ENCODE measurements around the gene FLYWCH2. TPM values are rescaled to one million over a fixed set of nuclear protein-coding genes. Genes with fewer than 3 reads are reported as not detected.

The FLYWCH2 gene
- total RNA-seq, 5 donors from 2014 or later (not counting 1 experiment from before 2014, with no cell fraction given) = 12.1 to 31.4 (median 25.6) TPM

DNA sequence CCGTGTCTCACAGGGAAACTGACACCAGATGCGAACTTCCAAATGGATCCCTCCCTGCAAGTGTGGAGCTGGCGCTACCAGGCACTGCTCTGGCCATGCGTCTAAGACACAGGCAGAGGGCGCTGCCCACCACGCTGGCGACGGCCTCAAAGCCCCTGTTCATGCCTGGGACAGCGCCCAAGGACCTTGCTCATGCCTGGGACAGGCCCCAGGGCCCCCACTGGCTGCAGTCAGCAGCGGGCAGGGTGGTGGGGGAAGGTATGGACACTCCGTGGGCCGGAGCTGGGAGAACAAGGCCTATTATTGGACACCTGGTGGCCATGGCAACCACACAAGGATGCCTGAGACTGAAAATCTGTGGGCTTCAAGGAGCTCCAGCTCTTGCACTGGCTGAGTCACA lies 44.1 kb upstream of the FLYWCH2 start:
- no peaks in the 10 kb centered on the region for H3K9me3 Mint-ChIP-seq
- H3K4me3 Mint-ChIP-seq = no peak overlapping the region
- DNase-seq (peak in 33 of 35 experiments; percentile 10 to 77 (median 46)), ATAC-seq (replicated peaks in 1 of 4) (peak; percentile 51 to 75 (median 56))
- CTCF ChIA-PET = interaction anchor here in 1 of 2 donors (0.6 to 2.6 kb wide), 4 partner anchors 27 to 88 kb away, joined by 3 to 19 read pairs (median 4); no protein-coding TSS in a partner anchor
- Histone ChIP-seq H3K36me3 (ENCODE audit: control insufficient read depth in 2 of 2, extremely low read depth in 1 of 2, insufficient read depth in 1 of 2, low read length in 1 of 2) (no peaks in the 10 kb centered on the region), H3K4me1 (ENCODE audit: control insufficient read depth in 1 of 2, extremely low read depth in 1 of 2, insufficient read depth in 2 of 2, low read length in 2 of 2) (peaks cover 22 to 47% of the 10 kb centered on the region in 2 experiments), H3K27me3 (replicated peaks in 1 of 2; ENCODE audit: control insufficient read depth in 2 of 2, extremely low read depth in 1 of 2, insufficient read depth in 2 of 2, low read length in 1 of 2) (peaks cover 0 to 10% of the 10 kb centered on the region in 2 experiments), H3K27ac (ENCODE audit: low read length) (no peak overlapping the region), H3K4me3 (ENCODE audit: control insufficient read depth in 1 of 2, extremely low read depth in 1 of 2, low read length in 1 of 2) (no peak overlapping the region), H3K9me3 (no peaks in the 10 kb centered on the region)
- WGBS (ENCODE audit: insufficient coverage) = 14% methylated on average over 11 of the region's 12 CpGs
- no peak overlapping the region for H3K27ac Mint-ChIP-seq
- peaks cover 16 to 50% (median 37%) of the 10 kb centered on the region in 3 donors for H3K4me1 Mint-ChIP-seq
- H3K27me3 Mint-ChIP-seq = peaks cover 0 to 4% of the 10 kb centered on the region in 2 donors
- POLR2A ChIA-PET = no interaction called here
- no peaks in the 10 kb centered on the region for H3K36me3 Mint-ChIP-seq

DNA sequence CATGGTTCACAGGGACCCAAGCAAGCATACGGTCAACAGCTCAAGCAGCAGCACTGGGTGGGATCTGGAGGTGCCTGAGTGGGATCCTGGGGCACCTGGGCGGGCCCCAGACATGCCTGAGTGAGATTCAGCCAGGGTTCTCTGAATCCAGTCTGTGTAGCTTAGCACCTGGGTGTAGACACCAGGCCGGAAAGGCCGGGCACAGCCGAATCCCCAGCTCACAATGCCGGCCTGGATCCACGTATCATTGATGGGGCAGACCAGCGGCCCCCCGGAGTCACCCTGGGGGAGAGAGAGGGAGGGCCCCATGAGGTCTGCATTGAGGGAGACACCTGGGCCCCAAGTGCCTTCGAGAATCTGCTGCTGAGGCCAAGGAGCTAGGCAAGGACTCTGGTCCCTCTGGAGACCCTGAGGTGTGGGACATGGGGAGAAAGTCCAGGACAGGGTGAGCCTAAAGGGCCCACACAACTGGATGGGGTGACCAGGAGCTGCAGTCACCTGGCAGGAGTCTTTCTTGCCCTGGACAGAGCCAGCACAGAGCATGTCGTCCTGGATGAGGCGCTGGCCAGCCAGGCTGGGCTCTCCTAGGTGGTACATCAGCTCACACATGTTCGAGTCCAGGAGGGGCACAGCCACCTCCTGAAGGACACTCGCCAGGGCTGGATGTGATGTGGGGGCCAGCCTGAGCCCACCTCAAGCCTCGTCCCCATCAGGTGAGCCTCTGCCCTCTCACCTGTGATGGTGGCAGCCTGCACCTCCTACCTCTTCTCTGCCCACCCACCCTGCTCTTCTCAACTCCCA lies 43.2 kb upstream of the FLYWCH2 start:
- peaks cover 16 to 55% (median 39%) of the 10 kb centered on the region in 3 donors for H3K4me1 Mint-ChIP-seq
- DNase-seq = no peak
- Histone ChIP-seq H3K36me3 (ENCODE audit: control insufficient read depth in 2 of 2, extremely low read depth in 1 of 2, insufficient read depth in 1 of 2, low read length in 1 of 2) (no peaks in the 10 kb centered on the region), H3K4me3 (ENCODE audit: control insufficient read depth in 1 of 2, extremely low read depth in 1 of 2, low read length in 1 of 2) (no peak overlapping the region), H3K4me1 (ENCODE audit: control insufficient read depth in 1 of 2, extremely low read depth in 1 of 2, insufficient read depth in 2 of 2, low read length in 2 of 2) (peaks cover 22 to 47% of the 10 kb centered on the region in 2 experiments), H3K9me3 (no peaks in the 10 kb centered on the region), H3K27ac (ENCODE audit: low read length) (peak overlapping the region; percentile 91), H3K27me3 (replicated peaks in 1 of 2; ENCODE audit: control insufficient read depth in 2 of 2, extremely low read depth in 1 of 2, insufficient read depth in 2 of 2, low read length in 1 of 2) (peaks cover 0 to 10% of the 10 kb centered on the region in 2 experiments)
- no peaks in the 10 kb centered on the region for H3K9me3 Mint-ChIP-seq
- 95% methylated on average over 9 of the region's 15 CpGs for WGBS (ENCODE audit: insufficient coverage)
- H3K27ac Mint-ChIP-seq = peak overlapping the region in 1 of 2 donors; percentile 39
- H3K36me3 Mint-ChIP-seq = no peaks in the 10 kb centered on the region
- peak overlapping the region in 1 of 3 donors; percentile 42 for H3K4me3 Mint-ChIP-seq
- no peak for ATAC-seq (replicated peaks in 1 of 4)
- ChIA-PET CTCF (interaction anchor here (0.9 to 2.6 kb wide), 3 partner anchors 26 to 28 kb away, joined by 4 to 19 read pairs (median 5); no protein-coding TSS in a partner anchor), POLR2A (no interaction called here)
- peaks cover 0 to 4% of the 10 kb centered on the region in 2 donors for H3K27me3 Mint-ChIP-seq

DNA sequence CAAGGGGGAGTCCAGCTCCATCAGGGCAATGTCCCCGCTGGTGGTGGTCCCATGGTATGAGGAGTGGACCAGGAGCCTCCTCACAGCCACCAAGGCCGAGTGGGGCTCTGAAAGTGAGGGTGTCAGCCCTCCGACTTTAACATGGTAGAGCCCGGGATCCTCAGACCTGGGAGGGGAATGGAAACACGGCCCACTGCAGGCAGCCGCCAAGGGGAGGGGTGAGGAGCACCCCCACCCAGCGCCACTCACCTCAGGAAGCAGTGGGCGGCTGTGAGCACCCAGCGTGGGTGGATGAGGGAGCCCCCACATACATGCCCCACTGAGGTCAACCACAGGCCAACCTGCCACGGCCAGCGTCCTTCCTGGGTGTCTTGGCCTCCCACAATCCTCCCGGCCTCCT lies 42.1 kb upstream of the FLYWCH2 start:
- Mint-ChIP-seq H3K4me3 (peak overlapping the region in 1 of 3 donors; percentile 66), H3K27me3 (peaks cover 0 to 3% of the 10 kb centered on the region in 2 donors), H3K36me3 (no peaks in the 10 kb centered on the region), H3K27ac (no peak overlapping the region), H3K9me3 (no peaks in the 10 kb centered on the region), H3K4me1 (peaks cover 16 to 56% (median 45%) of the 10 kb centered on the region in 3 donors)
- Histone ChIP-seq H3K9me3 (no peaks in the 10 kb centered on the region), H3K4me3 (ENCODE audit: control insufficient read depth in 1 of 2, extremely low read depth in 1 of 2, low read length in 1 of 2) (peak overlapping the region in 1 of 2 donors; percentile 38), H3K27ac (ENCODE audit: low read length) (peak overlapping the region; percentile 91), H3K36me3 (ENCODE audit: control insufficient read depth in 2 of 2, extremely low read depth in 1 of 2, insufficient read depth in 1 of 2, low read length in 1 of 2) (no peaks in the 10 kb centered on the region), H3K27me3 (replicated peaks in 1 of 2; ENCODE audit: control insufficient read depth in 2 of 2, extremely low read depth in 1 of 2, insufficient read depth in 2 of 2, low read length in 1 of 2) (peaks cover 0 to 6% of the 10 kb centered on the region in 2 experiments), H3K4me1 (ENCODE audit: control insufficient read depth in 1 of 2, extremely low read depth in 1 of 2, insufficient read depth in 2 of 2, low read length in 2 of 2) (peaks cover 22 to 47% of the 10 kb centered on the region in 2 experiments)
- CTCF ChIA-PET = no interaction called here
- ATAC-seq (replicated peaks in 1 of 4) (no peak), DNase-seq (peak in 1 of 35 experiments; percentile 19)
- POLR2A ChIA-PET = no interaction called here
- 30% methylated on average over 2 of the region's 12 CpGs for WGBS (ENCODE audit: insufficient coverage)

GRCh38 chr16:2841606-2842339 lies 41.2 kb upstream of the FLYWCH2 start:
- Mint-ChIP-seq H3K27ac (peak overlapping the region; percentile 92 to 95), H3K4me3 (peak overlapping the region; percentile 21 to 66 (median 62)), H3K36me3 (no peaks in the 10 kb centered on the region), H3K27me3 (peaks cover 0 to 3% of the 10 kb centered on the region in 2 donors), H3K4me1 (peaks cover 16 to 58% (median 49%) of the 10 kb centered on the region in 3 donors), H3K9me3 (no peaks in the 10 kb centered on the region)
- DNase-seq = peak in 3 of 35 experiments; percentile 20 to 43 (median 34)
- Histone ChIP-seq H3K27ac (ENCODE audit: low read length) (peak overlapping the region; percentile 91), H3K36me3 (ENCODE audit: control insufficient read depth in 2 of 2, extremely low read depth in 1 of 2, insufficient read depth in 1 of 2, low read length in 1 of 2) (no peaks in the 10 kb centered on the region), H3K4me1 (ENCODE audit: control insufficient read depth in 1 of 2, extremely low read depth in 1 of 2, insufficient read depth in 2 of 2, low read length in 2 of 2) (peaks cover 22 to 47% of the 10 kb centered on the region in 2 experiments), H3K27me3 (replicated peaks in 1 of 2; ENCODE audit: control insufficient read depth in 2 of 2, extremely low read depth in 1 of 2, insufficient read depth in 2 of 2, low read length in 1 of 2) (no peaks in the 10 kb centered on the region), H3K4me3 (ENCODE audit: control insufficient read depth in 1 of 2, extremely low read depth in 1 of 2, low read length in 1 of 2) (peak overlapping the region; percentile 12 to 38), H3K9me3 (no peaks in the 10 kb centered on the region)
- 60% methylated on average over 17 of the region's 18 CpGs for WGBS (ENCODE audit: insufficient coverage)
- ChIA-PET POLR2A (no interaction called here), CTCF (interaction anchor here in 1 of 2 donors (0.5 to 4.4 kb wide), 2 partner anchors 26 to 64 kb away, joined by 5 to 16 read pairs; no protein-coding TSS in a partner anchor)
- ATAC-seq (replicated peaks in 1 of 4) = peak in 1 of 4 experiments; percentile 15

DNA sequence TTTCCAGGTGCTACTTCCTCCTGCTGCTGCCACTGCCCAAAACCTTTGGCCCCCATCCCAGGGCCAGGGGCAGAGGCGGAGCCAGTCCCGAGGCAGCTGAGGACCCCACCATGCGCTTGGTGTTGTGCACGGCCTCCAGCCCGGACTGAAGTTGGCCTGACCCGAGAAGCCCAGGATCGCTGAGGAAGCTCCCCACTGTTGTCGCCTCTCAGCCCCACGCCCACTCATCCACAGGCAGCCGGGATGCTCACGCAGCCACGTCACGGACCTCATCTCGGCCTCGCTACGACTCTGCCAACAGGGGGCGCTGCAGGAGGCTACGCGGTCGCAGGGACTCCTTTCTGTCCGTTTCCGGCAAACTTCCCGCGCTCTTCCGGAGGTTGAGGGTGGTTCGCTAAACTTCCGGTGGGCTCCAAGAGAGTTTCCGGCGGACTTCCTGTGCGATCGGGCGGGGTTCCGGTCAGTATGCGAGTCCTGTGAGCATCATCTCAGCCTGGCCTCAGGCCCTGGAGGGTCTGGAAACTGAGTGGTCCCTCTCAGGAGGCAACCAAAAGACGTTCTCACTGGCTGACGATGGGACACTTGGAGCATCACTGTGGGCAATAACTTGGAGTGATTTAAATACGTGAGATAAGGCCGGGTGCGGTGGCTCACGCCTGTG lies 40.5 kb upstream of the FLYWCH2 start:
- H3K27me3 ChIP-seq (replicated peaks in 1 of 2; ENCODE audit: control insufficient read depth in 2 of 2, extremely low read depth in 1 of 2, insufficient read depth in 2 of 2, low read length in 1 of 2) = peaks cover 0 to 3% of the 10 kb centered on the region in 2 experiments
- Mint-ChIP-seq H3K4me3 (peak overlapping the region; percentile 62 to 66 (median 63)), H3K4me1 (peaks cover 16 to 61% (median 49%) of the 10 kb centered on the region in 3 donors), H3K27me3 (no peaks in the 10 kb centered on the region), H3K9me3 (no peaks in the 10 kb centered on the region), H3K36me3 (no peaks in the 10 kb centered on the region), H3K27ac (peak overlapping the region; percentile 92 to 95)
- WGBS (ENCODE audit: insufficient coverage) = 23% methylated on average over 39 of the region's 40 CpGs
- DNase-seq (peak; percentile 32 to 85 (median 58)), ATAC-seq (replicated peaks in 1 of 4) (peak; percentile 50 to 74 (median 62))
- peak overlapping the region; percentile 91 for H3K27ac ChIP-seq (ENCODE audit: low read length)
- POLR2A ChIA-PET = no interaction called here
- CTCF ChIA-PET = interaction anchor here in 1 of 2 donors (4.4 kb wide), 1 partner anchor 26 kb away, joined by 16 read pairs; no protein-coding TSS in a partner anchor
- H3K4me3 ChIP-seq (ENCODE audit: control insufficient read depth in 1 of 2, extremely low read depth in 1 of 2, low read length in 1 of 2) = peak overlapping the region; percentile 12 to 38
- no peaks in the 10 kb centered on the region for H3K36me3 ChIP-seq (ENCODE audit: control insufficient read depth in 2 of 2, extremely low read depth in 1 of 2, insufficient read depth in 1 of 2, low read length in 1 of 2)
- no peaks in the 10 kb centered on the region for H3K9me3 ChIP-seq
- peaks cover 22 to 50% of the 10 kb centered on the region in 2 experiments for H3K4me1 ChIP-seq (ENCODE audit: control insufficient read depth in 1 of 2, extremely low read depth in 1 of 2, insufficient read depth in 2 of 2, low read length in 2 of 2)

Data from T-cell (primary cell).